Fibroblast of skin of back (primary cell): ENCODE results near the gene RAD54L.
"Not testable (repeated sequence)": the region's sequence is repeated elsewhere in the genome, so short reads cannot be mapped to it uniquely, and the experiment has no call there.

Experiments used
- DNase-seq: peaks from one replicate; pipeline ENCODE4 v3.0.0-alpha.2; 2013

The RAD54L gene

DNA sequence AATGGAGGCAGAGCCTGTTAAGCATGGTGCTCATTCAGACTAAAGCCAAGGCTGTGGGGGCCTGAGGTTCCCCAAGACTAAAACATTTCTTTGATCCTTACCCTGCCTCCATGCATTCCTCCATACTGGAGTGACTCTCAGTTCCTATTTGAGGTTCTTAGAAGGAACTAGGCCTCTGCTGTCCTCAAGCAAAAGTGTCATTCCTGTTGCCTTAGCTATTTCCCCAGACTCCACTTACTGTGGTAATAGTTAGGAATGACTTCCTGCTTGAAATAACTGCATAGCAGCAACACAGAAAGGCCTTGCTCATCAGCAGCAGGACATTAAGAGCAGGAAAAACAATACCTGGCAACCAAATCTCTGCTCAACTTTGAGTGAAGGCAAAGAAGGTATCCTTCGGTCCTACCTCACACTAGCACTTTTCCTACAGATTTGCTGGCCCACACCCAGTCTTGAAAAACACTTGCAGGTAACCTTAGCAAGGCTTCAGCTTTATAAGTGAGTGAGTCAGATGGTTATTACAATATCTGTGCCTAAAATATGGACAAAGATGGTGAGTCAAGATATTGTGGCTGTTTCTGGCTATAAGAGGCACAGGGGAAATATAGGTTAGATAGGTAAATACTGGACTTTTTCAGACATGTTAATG lies 41.0 kb downstream of the RAD54L start:
- peak; percentile 86 for DNase-seq

DNA sequence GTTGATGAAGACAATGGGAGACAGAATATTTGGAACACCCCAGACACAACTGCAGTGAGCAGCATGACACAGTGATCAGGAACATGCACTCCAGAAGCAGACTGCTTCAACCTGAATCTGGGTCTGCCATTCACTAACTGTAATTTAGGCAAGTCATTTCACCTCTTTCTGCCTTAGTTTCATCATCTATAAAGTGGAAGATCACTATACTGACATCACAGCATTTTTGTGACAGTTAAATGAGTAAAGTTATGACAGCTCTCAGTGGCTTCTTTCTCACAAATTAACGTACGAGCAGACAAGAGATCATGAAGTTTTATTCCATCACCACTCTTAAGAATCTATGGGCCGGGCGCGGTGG lies 41.6 kb downstream of the RAD54L start:
- DNase-seq, result no peak

DNA sequence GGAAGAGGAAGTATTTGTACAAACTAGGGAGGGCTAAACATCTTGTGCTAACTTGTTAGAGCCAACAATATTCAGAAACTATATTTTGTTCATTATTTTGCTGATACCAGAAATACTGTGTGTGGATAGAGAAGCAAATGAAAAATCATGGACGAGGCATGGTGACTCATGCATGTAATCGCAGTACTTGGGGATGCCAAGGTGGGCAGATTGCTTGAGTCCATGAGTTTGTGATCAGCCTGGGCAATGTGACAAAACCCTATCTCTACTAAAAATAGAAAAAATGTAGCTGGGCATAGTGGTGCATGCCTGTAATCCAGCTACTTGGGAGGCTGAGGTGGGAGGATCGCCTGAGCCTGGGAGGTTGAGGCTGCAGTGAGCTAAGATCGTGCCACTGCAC lies 42.4 kb downstream of the RAD54L start:
- DNase-seq, result no peak

DNA sequence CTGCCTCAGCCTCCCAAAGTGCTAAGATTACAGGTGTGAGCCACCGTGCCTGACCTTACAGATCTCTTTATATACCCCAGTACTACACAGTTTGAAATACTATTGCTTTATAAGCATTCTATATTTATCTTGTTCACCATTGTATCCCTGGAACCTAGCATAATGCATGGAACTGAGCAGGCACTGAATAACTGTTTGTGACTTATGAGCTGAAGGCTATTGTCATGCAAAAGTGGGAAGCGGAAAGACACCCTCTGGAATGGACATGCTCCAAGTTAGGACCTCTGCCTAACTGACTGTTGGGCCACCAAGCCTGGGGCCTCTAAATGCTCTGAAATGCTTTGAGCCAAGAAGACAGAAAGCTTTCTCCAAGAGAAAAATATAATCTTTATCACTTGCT lies 47.7 kb downstream of the RAD54L start:
- DNase-seq, result no peak

DNA sequence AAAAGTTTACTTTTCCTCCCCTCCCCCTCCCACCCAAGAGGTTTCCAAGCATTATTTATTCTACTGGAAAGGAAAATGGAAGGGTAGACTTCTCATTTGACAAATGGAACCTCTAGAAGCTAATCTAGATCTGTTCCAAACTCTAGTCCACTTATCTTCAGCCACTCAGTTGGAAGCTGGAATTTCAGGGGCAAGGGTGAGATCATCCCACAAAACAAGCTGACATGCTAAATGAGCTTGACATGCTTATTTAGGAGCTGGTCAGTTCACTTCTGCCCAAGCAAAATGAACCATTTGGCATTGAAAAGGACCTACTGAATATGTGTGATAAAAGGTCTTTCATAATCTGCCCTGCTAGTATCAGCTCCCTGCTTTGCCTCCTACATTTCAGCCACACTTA lies 50.8 kb downstream of the RAD54L start:
- no peak for DNase-seq

DNA sequence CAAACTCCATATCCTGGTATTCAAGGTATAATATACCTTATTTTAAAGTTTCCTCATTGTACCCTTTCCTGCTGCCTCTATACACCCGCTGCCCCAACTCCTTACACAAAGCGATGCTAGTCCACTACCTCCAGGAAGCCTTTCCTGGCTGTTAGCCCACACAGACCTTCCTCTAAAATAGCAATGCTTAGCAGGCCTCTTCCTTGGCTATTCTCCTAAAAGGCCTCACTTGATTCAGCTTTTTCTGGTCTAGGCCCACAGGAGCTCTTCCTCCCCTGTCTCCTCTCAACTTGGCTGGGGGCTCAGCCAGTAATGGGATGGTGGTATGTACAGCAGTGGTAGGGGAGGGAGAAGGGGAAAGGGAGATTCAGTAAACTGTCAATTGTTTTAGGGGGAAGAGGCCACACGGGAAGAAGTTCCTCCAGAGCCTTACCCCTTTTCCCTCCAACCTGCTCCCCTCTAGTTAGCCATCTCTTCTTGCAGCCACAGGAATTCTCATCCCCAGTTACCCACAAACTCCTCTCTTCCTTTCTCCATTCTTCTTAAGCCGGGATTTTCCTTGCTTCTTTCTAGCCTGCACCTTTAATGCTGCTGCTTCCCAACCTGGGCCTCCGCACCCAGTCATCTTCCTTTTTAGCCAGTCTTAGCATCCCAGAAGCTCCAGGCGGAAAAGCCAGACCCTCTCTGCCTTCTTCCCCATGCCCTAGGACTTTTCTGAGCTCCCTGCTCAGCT lies 53.3 kb downstream of the RAD54L start:
- DNase-seq, result peak; percentile 32

DNA sequence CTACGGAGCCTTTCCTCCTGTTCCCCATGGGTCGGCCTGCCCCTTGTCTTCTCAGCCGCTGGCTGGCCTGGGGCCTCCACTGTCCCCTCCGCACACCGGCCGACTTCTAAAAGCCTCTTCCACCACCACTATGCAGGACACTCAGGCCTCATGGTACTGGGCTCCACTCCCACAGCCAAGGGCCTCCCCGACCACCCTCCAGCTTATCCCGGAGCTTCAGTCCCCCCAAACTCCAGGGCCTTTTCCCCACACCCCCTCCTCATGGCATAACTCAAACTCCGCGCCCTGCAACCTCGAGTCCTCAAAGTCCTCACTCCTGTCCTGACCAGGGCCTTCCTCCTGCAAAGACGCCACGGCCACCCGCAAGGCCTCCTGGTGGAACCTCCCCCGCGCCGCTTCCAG lies 53.8 kb downstream of the RAD54L start:
- DNase-seq, result no peak

DNA sequence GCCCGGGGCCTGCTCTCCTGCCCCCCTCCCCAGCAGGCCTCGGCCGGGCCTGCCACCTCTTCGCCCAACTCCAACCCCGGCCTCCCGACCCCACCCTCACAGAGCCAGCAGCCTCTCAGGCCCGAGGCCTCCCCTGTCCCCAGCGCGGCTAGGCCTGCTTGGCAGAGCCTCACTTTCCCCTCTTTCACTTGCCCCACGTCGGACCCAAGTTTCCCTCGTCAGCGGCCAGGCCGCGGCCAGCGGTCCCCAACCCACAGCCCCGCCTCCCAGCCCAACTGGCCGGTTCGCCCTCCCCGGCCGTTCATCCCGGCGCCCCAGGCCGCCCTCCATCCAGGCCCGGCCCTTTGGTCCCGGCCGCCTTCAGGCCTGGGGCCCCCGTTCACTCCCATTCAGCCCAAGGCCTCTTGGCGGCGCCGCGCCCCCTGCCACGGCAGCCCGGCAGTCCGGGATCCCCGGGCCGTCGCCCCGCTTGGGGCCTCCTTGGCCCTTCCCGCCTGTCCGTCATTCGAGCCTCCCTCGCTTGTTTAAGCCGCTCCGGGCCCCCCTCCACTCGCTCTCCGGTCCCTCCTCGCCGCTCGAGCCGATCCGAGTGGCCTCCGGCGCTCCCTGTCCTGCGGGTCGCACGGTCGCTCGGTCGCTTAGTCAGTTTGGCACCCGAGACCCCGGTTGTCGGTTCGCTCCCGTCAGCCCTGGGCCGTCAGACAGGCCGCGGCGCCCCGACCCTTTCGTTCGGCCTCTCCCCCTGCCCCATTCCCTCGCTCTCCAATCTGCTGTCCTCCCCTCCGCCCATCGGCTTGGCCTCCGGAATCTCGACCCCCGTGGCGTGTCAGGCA lies 54.5 kb downstream of the RAD54L start:
- peak; percentile 62 for DNase-seq

DNA sequence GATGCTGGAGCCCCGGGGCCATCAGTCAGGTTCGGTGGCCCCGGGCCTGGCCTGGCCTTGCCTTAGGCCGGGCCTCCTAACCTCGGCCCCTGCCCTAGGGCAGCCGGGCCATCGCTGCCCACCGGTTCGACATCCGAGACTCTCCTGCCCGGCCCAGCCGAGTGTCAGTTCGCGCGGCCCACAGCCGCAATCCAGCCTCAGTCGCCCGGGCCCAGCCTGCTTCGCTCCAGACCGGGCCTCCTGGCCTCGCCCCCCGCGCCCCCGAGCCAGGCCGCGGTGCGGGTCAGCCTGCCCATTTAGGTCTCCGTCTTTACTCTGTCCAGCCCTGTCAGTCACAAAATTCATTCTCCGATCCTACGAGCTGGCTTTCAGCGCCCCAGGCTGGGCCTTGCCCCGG lies 55.1 kb downstream of the RAD54L start:
- peak; percentile 41 for DNase-seq

DNA sequence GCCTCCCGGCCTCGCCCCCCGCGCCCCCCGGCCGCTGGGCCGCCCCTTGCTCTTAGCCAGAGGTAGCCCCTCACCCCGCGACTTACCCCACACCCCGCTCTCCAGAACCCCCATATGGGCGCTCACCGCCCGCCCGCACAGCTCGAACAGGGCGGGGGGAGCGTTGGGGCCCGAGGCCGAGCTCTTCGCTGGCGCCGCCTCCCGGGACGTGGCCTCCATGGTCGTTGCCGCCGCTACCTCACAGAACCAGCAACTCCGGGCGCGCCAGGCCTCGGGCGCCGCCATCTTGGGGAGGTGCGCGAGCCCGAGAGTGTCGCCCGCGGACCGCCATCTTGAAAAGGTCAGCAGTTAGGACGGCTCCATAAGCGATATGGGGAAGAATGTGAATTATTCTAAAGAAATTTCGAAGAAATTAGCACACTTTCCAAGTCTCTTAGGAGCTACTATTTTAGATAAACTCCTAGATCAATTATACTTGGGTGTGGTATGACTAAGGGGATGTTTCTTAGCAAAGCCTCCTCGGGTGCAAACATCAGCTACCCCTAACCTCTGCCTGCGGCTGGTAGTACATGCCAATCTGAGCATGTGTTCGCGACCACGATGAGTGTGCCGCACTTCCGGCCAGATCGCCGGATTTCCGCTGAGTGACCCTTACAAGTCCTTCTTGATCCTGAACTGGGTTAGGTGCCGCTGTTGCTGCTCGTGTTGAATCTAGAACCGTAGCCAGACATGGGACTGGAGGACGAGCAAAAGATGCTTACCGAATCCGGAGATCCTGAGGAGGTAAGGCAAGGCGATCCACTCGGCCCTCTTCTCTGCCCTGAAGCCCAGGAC lies 55.7 kb downstream of the RAD54L start, which contains the start of the genes LRRC41 and UQCRH:
LRRC41 (minus strand) TSS at position 579 of the 834 bp plus-strand sequence; CDS start at position 285, 294 bp downstream.
UQCRH (plus strand) TSS at position 661 of the 834 bp plus-strand sequence; CDS start at position 730, 69 bp downstream.
- DNase-seq, result peak; percentile 96

DNA sequence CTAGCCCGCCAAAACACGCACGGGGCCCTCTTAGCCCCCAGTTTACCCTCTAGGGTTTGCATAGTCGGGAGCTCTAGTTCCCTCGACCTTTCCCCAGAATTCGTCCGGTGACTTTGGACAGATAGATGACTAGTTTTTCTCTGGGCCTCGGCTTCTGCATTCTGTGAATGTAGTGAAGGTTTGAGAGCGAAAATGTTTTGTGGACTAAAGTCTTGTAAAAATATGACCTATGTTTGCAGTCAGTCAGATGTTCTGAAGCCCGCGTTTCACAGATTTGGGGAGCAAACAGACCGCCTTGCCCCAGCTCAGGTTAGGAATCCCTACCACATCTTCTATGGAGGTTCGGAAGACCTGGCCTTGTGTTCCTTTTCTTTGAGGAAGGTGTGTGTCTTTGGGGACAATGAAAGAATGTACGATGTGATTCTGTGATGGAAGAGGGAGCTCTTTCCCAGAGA lies 56.3 kb downstream of the RAD54L start:
- DNase-seq, result no peak

DNA sequence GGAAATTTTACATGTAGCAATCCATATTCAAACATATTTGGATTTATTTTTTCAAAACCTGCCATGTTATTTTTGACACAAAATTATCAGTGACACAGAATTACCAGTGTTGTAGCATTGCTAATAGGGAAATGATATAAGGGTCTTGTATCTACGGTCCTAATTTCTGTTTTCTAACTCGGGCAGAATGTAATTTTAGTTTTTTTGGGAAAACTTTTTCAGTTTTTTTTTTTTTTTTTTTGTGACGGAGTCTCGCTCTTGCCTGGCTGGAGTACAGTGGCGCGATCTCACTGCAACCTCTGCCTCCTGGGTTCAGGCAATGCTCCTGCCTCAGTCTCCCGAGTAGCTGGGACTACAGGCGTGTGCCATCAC lies 58.6 kb downstream of the RAD54L start:
- DNase-seq, result no peak

DNA sequence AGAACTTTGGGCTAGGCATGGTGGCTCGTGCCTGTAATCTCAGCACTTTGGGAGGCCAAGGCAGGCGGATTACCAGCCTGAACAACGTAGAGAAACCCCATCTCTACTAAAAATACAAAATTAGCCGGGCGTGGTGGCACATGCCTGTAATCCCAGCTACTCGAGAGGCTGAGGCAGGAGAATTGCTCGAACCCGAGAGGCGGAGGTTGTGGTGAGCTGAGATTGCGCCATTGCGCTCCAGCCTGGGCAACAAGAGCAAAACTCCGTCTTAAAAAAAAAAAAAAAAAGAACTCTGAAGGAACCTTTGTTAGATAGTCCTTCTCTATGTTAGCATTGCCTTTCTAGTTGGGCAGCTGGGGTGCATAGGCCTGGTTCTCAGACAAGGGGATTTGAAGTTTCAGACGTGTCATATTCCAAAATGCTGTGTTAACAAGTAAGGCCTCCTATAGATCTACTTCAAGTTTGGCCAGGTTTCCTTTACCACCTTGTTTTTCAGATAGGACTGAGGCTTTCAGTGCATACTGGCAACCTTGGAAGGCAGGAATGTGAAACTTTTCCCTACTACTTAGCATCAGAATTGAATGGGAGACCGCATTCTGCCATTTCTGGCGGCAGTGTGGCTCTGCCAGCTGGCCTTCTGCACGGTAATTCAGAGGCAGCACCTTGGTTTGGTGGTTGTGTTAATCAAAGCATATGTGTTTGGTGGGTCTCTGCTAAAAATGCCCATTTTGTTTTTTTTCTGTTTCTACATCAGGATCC lies 62.0 kb downstream of the RAD54L start:
- no peak for DNase-seq

DNA sequence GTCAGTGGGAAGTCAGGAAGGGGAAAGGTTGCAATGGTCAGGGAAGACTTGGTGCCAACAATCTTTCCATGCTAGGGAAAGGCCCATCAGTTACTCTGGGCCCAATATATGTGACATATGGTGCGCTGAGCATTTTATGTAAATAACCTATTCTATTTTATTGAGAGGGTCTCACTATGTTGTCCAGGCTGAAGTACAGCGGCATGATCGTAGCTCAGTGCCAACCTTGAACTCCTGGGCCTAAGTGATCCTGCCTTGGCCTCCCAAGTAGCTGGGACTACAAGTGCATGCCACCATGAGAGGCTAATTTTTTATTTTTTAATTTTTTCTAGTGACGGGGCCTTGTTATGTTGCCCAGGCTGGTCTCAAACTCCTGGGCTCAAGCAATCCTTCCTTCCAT lies 62.8 kb downstream of the RAD54L start:
- no peak for DNase-seq

DNA sequence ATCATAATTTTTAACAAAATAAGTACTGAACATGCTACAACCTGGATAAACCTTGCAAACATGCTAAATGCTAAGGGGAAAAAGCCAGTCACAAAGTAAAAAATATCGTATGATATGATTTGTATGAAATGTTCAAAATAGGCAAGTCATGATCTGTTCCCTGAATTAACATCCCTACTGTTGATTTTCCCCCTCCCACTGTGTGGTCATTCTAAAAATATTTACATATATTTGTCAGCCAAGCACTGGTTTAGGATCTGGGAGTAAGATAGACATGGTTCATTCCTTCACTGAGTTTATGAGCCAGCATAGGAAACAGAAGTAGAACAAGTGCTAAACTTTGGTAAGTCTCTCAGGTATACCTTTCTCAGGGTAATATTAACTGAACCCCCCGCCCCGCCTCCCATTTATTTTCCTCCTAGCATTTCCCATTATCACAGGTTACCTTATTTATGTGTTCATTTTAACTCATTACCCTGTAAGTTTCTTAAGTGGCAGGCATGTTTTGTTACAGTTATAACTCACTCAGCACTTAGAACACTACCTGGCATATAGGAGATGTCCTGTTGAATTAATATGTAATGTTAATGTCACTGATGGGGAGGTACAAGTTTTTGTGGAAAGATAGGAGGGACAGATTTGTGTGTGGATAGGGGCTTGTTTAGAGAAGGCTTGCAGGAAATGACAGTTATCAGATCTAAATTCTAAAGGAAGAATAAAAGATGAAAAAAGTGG lies 68.3 kb downstream of the RAD54L start:
- peak; percentile 87 for DNase-seq

DNA sequence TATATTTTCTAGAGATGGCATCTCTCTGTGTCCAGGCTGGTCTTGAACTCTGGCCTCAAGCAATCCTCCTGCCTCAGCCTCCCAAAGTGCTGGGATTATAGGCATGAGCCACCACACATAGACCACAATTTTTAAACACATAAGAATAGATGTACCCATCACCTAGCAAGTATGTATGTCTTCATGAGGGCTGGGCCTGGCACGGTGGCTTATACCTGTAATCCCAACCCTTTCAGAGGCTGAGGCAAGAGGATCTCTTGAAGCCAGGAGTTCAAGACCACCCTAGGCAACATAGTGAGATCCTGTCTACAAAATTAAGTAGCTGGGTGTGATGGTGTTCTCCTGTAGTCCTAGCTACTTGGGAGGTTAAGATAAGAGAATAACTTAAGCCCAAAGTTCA lies 69.8 kb downstream of the RAD54L start:
- no peak for DNase-seq

DNA sequence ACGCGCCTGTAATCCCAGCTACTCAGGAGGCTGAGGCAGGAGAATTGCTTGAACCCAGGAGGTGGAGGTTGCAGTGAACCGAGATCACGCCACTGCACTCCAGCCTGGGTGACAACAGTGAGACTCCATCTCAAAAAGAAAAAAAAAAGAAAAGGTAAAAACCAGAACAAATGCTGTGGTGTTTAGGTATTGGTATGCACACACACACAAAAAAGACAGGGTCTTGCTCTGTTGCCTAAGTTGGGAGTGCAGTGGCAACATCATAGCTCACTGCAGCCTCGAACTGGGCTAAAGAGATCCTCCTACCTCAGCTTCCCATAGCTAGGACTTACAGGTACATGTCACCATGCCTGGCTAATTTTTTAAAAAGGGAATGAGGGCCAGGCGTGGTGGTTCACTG lies 71.7 kb downstream of the RAD54L start:
- not testable (repeated sequence) for DNase-seq

DNA sequence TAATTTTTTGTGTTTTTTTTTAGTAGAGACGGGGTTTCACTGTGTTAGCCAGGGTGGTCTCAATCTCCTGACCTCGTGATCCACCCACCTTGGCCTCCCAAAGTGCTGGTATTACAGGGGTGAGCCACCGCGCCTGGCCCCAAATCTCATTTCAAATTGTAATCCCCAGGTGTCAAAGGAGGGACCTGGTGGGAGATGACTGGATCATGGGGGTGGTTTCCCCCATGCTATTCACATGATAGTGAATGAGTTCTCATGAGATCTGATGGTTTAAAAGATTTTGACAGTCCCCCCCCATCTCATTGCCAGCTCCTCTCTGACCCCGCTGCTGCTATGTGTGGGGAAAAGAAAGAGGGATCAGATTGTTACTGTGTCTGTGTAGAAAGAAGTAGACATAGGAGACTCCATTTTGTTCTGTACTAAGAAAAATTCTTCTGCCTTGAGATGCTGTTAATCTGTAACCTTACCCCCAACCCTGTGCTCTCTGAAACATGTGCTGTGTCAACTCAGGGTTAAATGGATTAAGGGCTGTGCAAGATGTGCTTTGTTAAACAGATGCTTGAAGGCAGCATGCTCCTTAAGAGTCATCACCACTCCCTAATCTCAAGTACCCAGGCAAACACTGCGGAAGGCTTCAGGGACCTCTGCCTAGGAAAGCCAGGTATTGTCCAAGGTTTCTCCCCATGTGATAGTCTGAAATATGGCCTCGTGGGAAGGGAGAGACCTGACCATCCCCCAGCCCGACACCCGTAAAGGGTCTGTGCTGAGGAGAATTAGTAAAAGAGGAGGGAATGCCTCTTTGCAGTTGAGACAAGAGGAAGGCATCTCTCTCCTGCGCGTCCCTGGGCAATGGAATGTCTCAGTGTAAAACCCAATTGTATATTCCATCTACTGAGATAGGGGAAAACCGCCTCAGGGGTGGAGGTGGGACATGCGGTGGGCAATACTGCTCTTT lies 72.7 kb downstream of the RAD54L start:
- not testable (repeated sequence) for DNase-seq

DNA sequence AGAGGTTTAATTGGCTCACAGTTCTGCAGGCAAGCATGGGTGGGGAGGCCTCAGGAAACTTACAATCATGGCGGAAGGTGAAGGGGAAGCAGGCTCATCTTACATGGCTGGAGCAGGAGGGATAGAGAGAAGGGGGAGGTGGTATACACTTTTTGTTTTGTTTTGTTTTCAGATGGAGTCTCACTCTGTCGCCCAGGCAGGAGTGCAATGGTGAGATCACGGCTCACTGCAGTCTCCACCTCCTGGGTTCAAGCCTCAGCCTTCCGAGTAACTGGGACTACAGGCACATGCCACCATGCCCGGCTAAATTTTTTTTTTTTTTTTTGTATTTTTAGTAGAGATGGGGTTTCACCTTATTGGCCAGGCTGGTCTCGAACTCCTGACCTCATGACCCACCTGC lies 74.6 kb downstream of the RAD54L start:
- DNase-seq, result not testable (repeated sequence)
